Panc1 (cell line): Measurements from ENCODE around the gene ZFPL1. TPM values are rescaled to one million over a fixed set of nuclear protein-coding genes. Genes with fewer than 3 reads are reported as not detected.
"Not testable (repeated sequence)": the region's sequence is repeated elsewhere in the genome, so short reads cannot be mapped to it uniquely, and the experiment has no call there.

ENCODE experiments used
- ATAC-seq: fragments of 200-7000 bp; cut with Tn5 transposase; 2 replicates; pipeline ENCODE4 v1.9.1; 2020; ENCODE audit warnings: mild to moderate bottlenecking, moderate library complexity
- BruUV-seq: library from RNA; stranded (reverse); fragments of 400-500 nt; replicated peaks from 2 replicates; lab custom pipeline; 2021; lab: Mats Ljungman, UMichigan
- CTCF ChIA-PET: fragments of 300-600 bp; sonication (Branson Sonifier 250); formaldehyde crosslinking; loops from one replicate; lab custom pipeline; 2022; ENCODE audit warnings: antibody characterized with exemption; lab: Charles Lee
- POLR2A ChIA-PET: fragments of 300-600 bp; sonication (Branson Sonifier 250); formaldehyde crosslinking; loops from one replicate; lab custom pipeline; 2022; ENCODE audit warnings: antibody characterized with exemption; lab: Charles Lee
- DNase-seq: peaks from one replicate; pipeline ENCODE4 v3.0.0-alpha.2; 2010; ENCODE audit warnings: low read depth, low spot score
- H3K27ac ChIP-seq: 2 replicates; pipeline ENCODE4 v1.5.1; 2011; ENCODE audit warnings: mild to moderate bottlenecking, low read length, inconsistent platforms
- H3K27me3 ChIP-seq: fragments of 200-500 bp; sonication (Bioruptor generic); 2 replicates; pipeline ENCODE4 v1.6.0; 2014; ENCODE audit warnings: low read length, inconsistent platforms; ENCODE audit not compliant: control insufficient read depth, insufficient read depth
- H3K36me3 ChIP-seq: fragments of 200-500 bp; sonication (Bioruptor generic); 2 replicates; pipeline ENCODE4 v1.5.1; 2014; ENCODE audit warnings: inconsistent platforms, mild to moderate bottlenecking, low read length, moderate library complexity; ENCODE audit not compliant: control insufficient read depth, insufficient read depth
- H3K4me1 ChIP-seq: 2 replicates; pipeline ENCODE4 v1.5.1; 2011; ENCODE audit warnings: inconsistent platforms, mild to moderate bottlenecking, low read length, moderate library complexity; ENCODE audit not compliant: control insufficient read depth, insufficient read depth
- H3K4me3 ChIP-seq, 2 experiments: 2 replicates each; pipeline ENCODE4 v1.5.1; 2011 to 2012; ENCODE audit warnings: low read depth in 2 of 2, low read length in 2 of 2, mild to moderate bottlenecking in 2 of 2, inconsistent platforms in 1 of 2, moderate library complexity in 1 of 2
- H3K9me3 ChIP-seq: fragments of 200-500 bp; sonication (Bioruptor generic); 2 replicates; pipeline ENCODE4 v1.5.1; 2014; ENCODE audit warnings: low read depth, mild to moderate bottlenecking, inconsistent platforms, low read length, moderate library complexity; ENCODE audit not compliant: control insufficient read depth, insufficient read depth
- CTCF ChIP-seq: fragments of 450-650 bp; IDR thresholded peaks from 2 replicates; pipeline ENCODE4 v1.5.1; 2017; ENCODE audit warnings: mild to moderate bottlenecking
- POLR2AphosphoS5 ChIP-seq: IDR thresholded peaks from 2 replicates; pipeline ENCODE4 v1.6.1; 2012; ENCODE audit warnings: mild to moderate bottlenecking, low read depth, low read length, moderate library complexity
- SIN3A ChIP-seq: IDR thresholded peaks from 2 replicates; pipeline ENCODE4 v1.6.1; 2012; ENCODE audit warnings: low read depth, mild to moderate bottlenecking, low read length, moderate library complexity, borderline replicate concordance; ENCODE audit not compliant: insufficient read depth
- TCF7L2 ChIP-seq: IDR thresholded peaks from 2 replicates; pipeline ENCODE4 v1.6.1; 2011; ENCODE audit warnings: mild to moderate bottlenecking, low read depth, low read length, inconsistent platforms
- in situ Hi-C: cut with HindIII; loops from 2 replicates; pipeline ENCODE4 v1.10.0; 2016; ENCODE audit warnings: low sequenced_read_pairs, low pct_unique_long_range_greater_than_20kb
- intact Hi-C: fragments of 100-400 bp; cut with micrococcal nuclease; formaldehyde crosslinking; loops from one replicate; pipeline ENCODE4 v1.10.0; 2022; ENCODE audit not compliant: unreplicated experiment
- total RNA-seq: library from RNA; stranded (reverse); gene quantifications from one replicate; pipeline ENCODE4 v1.2.1, GENCODE V29; 2021; ENCODE audit not compliant: unreplicated experiment
- TF ChIP-seq, protein P1 (sequence below), 2 experiments: IDR thresholded peaks; 2 replicates each; pipeline ENCODE4 v1.6.1; 2011 to 2012; ENCODE audit warnings: low read depth in 2 of 2, control low read depth in 1 of 2, low read length in 1 of 2, mild to moderate bottlenecking in 1 of 2, moderate library complexity in 1 of 2; ENCODE audit not compliant: insufficient read depth in 1 of 2

Gene ZFPL1
- total RNA-seq, 1 experiment from 2014 or later: 68.4 TPM

DNA sequence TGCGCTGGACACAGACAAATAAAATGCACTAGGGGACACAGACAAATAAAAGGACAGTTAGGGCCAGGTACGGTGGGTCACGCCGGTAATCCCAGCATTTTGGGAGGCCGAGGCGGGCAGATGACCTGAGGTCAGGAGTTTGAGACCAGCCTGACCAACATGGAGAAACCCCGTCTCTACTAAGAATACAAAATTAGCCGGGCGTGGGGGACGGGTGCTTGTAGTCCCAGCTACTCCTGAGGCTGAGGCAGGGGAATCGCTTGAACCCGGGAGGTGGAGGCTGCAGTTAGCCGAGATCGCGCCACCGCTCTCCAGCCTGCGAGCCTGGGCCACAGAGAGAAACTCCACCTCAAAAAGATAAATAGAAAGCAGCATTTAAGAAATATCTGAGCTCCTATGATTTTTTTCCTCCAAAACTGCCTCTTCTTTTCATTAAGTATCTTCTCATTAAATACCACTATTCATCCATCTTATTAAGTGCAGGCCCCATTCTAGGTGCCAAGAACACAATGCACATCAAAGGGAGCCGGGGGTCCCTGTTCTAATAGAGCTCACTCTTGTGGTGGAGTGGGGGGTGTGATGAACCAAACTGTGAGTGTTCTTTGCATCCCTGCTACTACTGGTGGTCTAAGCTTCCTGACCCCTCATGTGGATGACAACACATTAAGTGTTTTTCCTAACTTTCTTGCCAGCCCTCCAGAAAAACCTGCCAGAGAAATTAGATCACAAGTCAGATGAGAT, 34.2 kb downstream of the ZFPL1 start:
- peaks cover 30% of the 10 kb centered on the region for H3K4me1 ChIP-seq
- in situ Hi-C loops (no loop called here), intact Hi-C loops (loop anchor here (10.0 kb wide), 1 partner anchor 273 kb away; the partner anchor contains the start of gene CDC42BPG)
- no peak for ATAC-seq
- POLR2A ChIA-PET: no interaction called here
- peaks cover 15% of the 10 kb centered on the region for H3K36me3 ChIP-seq
- BruUV-seq: no TSS peak
- H3K27me3 ChIP-seq: no peaks in the 10 kb centered on the region
- CTCF ChIA-PET: interaction anchor here (1.0 kb wide), 1 partner anchor 269 kb away, joined by 4 read pairs; no protein-coding TSS in a partner anchor
- H3K27ac ChIP-seq: no peak overlapping the region
- H3K9me3 ChIP-seq: no peaks in the 10 kb centered on the region
- DNase-seq: no peak
- H3K4me3 ChIP-seq: no peak overlapping the region
- TF ChIP-seq SIN3A (no peak), TCF7L2 (no peak), POLR2AphosphoS5 (no peak), CTCF (no peak; the same call in 1 of the 2 replicates)
- TF ChIP-seq, protein P1, sequence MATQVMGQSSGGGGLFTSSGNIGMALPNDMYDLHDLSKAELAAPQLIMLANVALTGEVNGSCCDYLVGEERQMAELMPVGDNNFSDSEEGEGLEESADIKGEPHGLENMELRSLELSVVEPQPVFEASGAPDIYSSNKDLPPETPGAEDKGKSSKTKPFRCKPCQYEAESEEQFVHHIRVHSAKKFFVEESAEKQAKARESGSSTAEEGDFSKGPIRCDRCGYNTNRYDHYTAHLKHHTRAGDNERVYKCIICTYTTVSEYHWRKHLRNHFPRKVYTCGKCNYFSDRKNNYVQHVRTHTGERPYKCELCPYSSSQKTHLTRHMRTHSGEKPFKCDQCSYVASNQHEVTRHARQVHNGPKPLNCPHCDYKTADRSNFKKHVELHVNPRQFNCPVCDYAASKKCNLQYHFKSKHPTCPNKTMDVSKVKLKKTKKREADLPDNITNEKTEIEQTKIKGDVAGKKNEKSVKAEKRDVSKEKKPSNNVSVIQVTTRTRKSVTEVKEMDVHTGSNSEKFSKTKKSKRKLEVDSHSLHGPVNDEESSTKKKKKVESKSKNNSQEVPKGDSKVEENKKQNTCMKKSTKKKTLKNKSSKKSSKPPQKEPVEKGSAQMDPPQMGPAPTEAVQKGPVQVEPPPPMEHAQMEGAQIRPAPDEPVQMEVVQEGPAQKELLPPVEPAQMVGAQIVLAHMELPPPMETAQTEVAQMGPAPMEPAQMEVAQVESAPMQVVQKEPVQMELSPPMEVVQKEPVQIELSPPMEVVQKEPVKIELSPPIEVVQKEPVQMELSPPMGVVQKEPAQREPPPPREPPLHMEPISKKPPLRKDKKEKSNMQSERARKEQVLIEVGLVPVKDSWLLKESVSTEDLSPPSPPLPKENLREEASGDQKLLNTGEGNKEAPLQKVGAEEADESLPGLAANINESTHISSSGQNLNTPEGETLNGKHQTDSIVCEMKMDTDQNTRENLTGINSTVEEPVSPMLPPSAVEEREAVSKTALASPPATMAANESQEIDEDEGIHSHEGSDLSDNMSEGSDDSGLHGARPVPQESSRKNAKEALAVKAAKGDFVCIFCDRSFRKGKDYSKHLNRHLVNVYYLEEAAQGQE (IDR thresholded peaks at IDR 0.05; ENCODE audit: insufficient read depth in 1 of 2, low read depth in 2 of 2, low read length in 1 of 2): no peak

DNA sequence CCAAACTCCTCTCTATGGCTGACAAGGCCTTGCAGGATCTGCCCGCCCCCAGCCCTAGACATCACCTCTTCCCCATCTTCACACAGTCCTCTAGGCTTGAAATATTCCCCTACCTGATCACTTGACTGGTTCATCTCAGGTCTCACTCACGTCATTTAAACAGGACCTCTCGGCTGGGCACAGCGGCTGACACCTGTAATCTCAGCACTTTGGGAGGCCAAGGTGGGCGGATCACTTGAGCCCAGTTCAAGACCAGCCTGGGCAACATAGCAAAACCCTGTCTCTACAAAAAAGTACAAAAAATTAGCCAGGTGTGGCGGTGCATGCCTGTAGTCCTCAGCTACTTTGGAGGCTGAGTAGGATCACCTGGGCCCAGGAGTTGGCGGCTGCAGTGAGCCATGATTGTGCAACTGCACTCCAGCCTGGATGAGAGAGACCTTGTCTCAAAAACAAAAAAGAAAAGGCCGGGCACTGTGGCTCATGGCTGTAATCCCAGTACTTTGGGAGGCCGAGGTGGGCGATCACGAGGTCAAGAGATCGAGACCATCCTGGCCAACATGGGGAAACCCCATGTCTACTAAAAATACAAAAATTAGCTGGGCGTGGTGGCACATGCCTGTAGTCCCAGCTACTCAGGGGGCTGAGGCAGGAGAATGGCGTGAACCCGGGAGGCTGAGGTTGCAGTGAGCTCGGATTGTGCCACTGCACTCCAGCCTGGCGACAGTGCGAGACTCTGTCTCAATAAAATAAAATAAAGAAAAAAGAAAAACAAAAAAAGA, 35.1 kb downstream of the ZFPL1 start:
- H3K27ac ChIP-seq, H3K27me3 ChIP-seq, H3K9me3 ChIP-seq, POLR2A ChIA-PET, H3K4me3 ChIP-seq, in situ Hi-C loops, DNase-seq, ATAC-seq, BruUV-seq: not testable (repeated sequence)
- intact Hi-C loops: loop anchor here (10.0 kb wide), 1 partner anchor 274 kb away; the partner anchor contains the start of gene CDC42BPG
- CTCF ChIA-PET: interaction anchor here (0.7 kb wide), 1 partner anchor 290 kb away, joined by 4 read pairs; no protein-coding TSS in a partner anchor
- Histone ChIP-seq H3K4me1 (peaks cover 24% of the 10 kb centered on the region), H3K36me3 (peaks cover 15% of the 10 kb centered on the region)
